Measurements from ENCODE around the gene BHLHE40. TPM values are rescaled to one million over a fixed set of nuclear protein-coding genes. Genes with fewer than 3 reads are reported as not detected.
A peak's percentile ranks its signal among the peaks of the same experiment; 100 is the strongest.

Gene BHLHE40
- total RNA-seq, 1 experiment from 2014 or later = 81.6 TPM

DNA sequence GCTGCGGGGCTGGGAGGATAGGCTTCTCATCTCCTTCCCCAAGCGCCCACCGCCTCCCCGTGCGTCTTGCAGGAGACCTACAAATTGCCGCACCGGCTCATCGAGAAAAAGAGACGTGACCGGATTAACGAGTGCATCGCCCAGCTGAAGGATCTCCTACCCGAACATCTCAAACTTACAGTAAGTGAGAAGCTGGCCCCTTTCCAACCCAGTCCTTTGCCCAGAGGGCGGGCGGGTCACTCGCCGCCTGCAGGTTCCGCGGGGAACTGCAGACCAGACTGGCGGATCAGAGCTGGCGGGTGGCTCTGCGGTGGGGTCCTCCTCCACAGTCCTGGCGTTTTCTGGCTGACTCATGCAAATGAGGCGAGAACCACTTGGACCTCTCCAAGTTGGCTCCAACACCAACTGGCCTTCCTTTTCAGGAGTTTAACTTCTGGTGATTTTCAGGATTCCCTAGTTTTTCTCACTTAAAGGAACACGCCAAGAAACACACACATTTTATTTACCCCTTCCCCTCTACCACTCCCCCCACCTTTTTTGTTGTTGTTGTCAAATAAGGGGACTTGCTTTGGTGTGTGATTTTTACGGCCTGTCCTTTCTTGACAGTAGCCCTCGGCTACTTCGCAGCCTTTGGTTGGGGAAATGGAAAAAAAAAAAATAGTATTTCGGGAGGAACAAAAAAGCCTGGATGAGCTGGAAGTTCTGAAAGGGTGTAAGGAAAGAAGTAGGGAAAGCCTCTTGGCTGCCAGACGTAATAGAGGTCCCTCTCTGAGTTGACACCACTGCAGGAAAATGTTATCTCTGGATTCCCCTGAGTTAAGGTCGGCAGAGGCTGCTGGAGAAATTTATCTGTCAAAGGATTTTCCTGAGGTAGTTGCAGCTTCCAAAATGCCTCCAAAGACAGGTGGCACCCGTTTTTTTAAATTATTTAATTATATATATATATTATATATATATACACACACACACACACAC lies 1.3 kb downstream of the BHLHE40 start:
- POLR2A ChIA-PET = interaction anchor here (1.4 to 5.1 kb wide), 4 partner anchors 14 to 46 kb away, joined by 4 to 39 read pairs (median 22); no protein-coding TSS in a partner anchor
- DNase-seq (ENCODE audit: low read depth, low spot score) (peak; percentile 62), ATAC-seq (peak; percentile 15)
- Histone ChIP-seq H3K4me3 (replicated peaks in 1 of 2; ENCODE audit: low read depth in 1 of 2, low read length in 2 of 2) (peak overlapping the region; percentile 72 to 87), H3K27ac (ENCODE audit: low read depth, low read length) (peak overlapping the region; percentile 91), H2AFZ (ENCODE audit: low read depth, low read length, poor library complexity, severe bottlenecking) (no peak overlapping the region), H3K9ac (ENCODE audit: low read length) (peak overlapping the region; percentile 96), H3K4me1 (ENCODE audit: control insufficient read depth in 1 of 2, insufficient read depth in 2 of 2, low read length in 2 of 2) (peaks cover 64 to 84% of the 10 kb centered on the region in 2 experiments), H3K4me2 (ENCODE audit: low read length) (peak overlapping the region; percentile 86), H4K20me1 (ENCODE audit: insufficient read depth) (peaks cover 12% of the 10 kb centered on the region; the same call in 1 of the 2 replicates), H3K27me3 (ENCODE audit: insufficient read depth, low read length) (no peaks in the 10 kb centered on the region), H3K9me3 (ENCODE audit: control insufficient read depth in 1 of 2, insufficient read depth in 1 of 2, low read depth in 1 of 2, low read length in 2 of 2) (no peaks in the 10 kb centered on the region), H3K79me2 (ENCODE audit: insufficient read depth, low read length) (peaks cover 42% of the 10 kb centered on the region), H3K9me2 (ENCODE audit: insufficient read depth) (no peaks in the 10 kb centered on the region), H3K36me3 (ENCODE audit: control insufficient read depth in 1 of 2, insufficient read depth in 2 of 2, low read length in 2 of 2) (peaks cover 8 to 31% of the 10 kb centered on the region in 2 experiments; a peak in 3 of 4 replicates)
- intact Hi-C loops (cut with micrococcal nuclease) = no loop called here
- no TSS peak for BruUV-seq (replicated peaks)
- RAD21 ChIA-PET (ENCODE audit: low non-redundant PET in 1 of 2, low total read pairs in 2 of 2, uncharacterized antibody in 2 of 2, unreplicated experiment in 2 of 2) = interaction anchor here in 1 of 2 experiments (0.9 kb wide), 1 partner anchor 269 kb away, joined by 4 read pairs; no protein-coding TSS in a partner anchor
- TF ChIP-seq EZH2 (IDR thresholded peaks at IDR 0.05) (no peak), YY1 (IDR thresholded peaks at IDR 0.05; ENCODE audit: extremely low read depth, insufficient replicate concordance, low read depth, low read length) (no peak), POLR2AphosphoS5 (IDR thresholded peaks at IDR 0.05; ENCODE audit: low read depth, low read length) (peak; percentile 79), TCF7L2 (IDR thresholded peaks at IDR 0.05; ENCODE audit: borderline replicate concordance, extremely low read depth, insufficient read depth, insufficient read length) (peak; percentile 35)
- TF ChIP-seq, protein P1, sequence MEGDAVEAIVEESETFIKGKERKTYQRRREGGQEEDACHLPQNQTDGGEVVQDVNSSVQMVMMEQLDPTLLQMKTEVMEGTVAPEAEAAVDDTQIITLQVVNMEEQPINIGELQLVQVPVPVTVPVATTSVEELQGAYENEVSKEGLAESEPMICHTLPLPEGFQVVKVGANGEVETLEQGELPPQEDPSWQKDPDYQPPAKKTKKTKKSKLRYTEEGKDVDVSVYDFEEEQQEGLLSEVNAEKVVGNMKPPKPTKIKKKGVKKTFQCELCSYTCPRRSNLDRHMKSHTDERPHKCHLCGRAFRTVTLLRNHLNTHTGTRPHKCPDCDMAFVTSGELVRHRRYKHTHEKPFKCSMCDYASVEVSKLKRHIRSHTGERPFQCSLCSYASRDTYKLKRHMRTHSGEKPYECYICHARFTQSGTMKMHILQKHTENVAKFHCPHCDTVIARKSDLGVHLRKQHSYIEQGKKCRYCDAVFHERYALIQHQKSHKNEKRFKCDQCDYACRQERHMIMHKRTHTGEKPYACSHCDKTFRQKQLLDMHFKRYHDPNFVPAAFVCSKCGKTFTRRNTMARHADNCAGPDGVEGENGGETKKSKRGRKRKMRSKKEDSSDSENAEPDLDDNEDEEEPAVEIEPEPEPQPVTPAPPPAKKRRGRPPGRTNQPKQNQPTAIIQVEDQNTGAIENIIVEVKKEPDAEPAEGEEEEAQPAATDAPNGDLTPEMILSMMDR (IDR thresholded peaks at IDR 0.05 in 2 of 3, conservative IDR thresholded peaks at IDR 0.05 in 1 of 3; ENCODE audit: borderline replicate concordance in 1 of 3, insufficient read depth in 1 of 3, low read depth in 2 of 3, low read length in 2 of 3) = peak in 2 of 3 experiments; percentile 89 to 95; a peak in 4 of 6 replicates
- CTCF ChIA-PET = interaction anchor here (0.8 to 2.3 kb wide), 11 partner anchors 12 to 269 kb away, joined by 3 to 10 read pairs (median 4); no protein-coding TSS in a partner anchor

Data from HCT116 (cell line).